Thyroid gland (tissue), 4 donors: ENCODE data around the gene LRRFIP1. TPM values are rescaled to one million over a fixed set of nuclear protein-coding genes. Genes with fewer than 3 reads are reported as not detected.
A peak's percentile ranks its signal among the peaks of the same experiment; 100 is the strongest.

Experiments used
- DNase-seq, 2 donors: peaks; one replicate each; pipeline ENCODE4 v3.0.0-alpha.2; 2019
- H3K27ac ChIP-seq, 3 donors: fragments of 200-600 bp; sonication (generic); 1 replicate in 2 of 3; 2 replicates in 1 of 3; pipeline ENCODE4 v1.5.1; 2016 to 2019; ENCODE audit warnings: mild to moderate bottlenecking in 1 of 3, moderate library complexity in 1 of 3
- H3K27me3 ChIP-seq: fragments of 200-600 bp; sonication (generic); one replicate; pipeline ENCODE4 v1.5.1; 2019
- H3K36me3 ChIP-seq, 2 donors: fragments of 200-600 bp; sonication (generic); one replicate each; pipeline ENCODE4 v1.5.1; 2016 to 2019
- H3K4me1 ChIP-seq, 2 donors: fragments of 200-600 bp; sonication (generic); one replicate each; pipeline ENCODE4 v1.5.1; 2017 to 2019
- H3K4me3 ChIP-seq, 3 donors: fragments of 200-600 bp; sonication (generic); replicated peaks in 1 of 3; 1 replicate in 2 of 3; 2 replicates in 1 of 3; pipeline ENCODE4 v1.5.1; 2016; ENCODE audit warnings: mild to moderate bottlenecking in 1 of 3
- H3K9me3 ChIP-seq: fragments of 200-600 bp; sonication (generic); one replicate; pipeline ENCODE4 v1.5.1; 2017
- CTCF ChIP-seq, 6 experiments: fragments of 200-600 bp in 3 of 6; fragments of 450-650 bp in 3 of 6; sonication (generic) in 3 of 6; IDR thresholded peaks; one replicate each; pipeline ENCODE4 v1.5.1; 2016 to 2019; ENCODE audit warnings: antibody characterized with exemption in 6 of 6, mild to moderate bottlenecking in 2 of 6, inconsistent platforms in 1 of 6, moderate library complexity in 1 of 6
- POLR2A ChIP-seq, 2 donors: fragments of 450-650 bp; IDR thresholded peaks; one replicate each; pipeline ENCODE4 v1.6.1; 2017; ENCODE audit warnings: antibody characterized with exemption in 2 of 2, mild to moderate bottlenecking in 2 of 2, moderate library complexity in 1 of 2
- WGBS, 2 donors: methylation state at CpG; one replicate each; pipeline ENCODE4 v1.1.5; 2017; 5-methylcytosine and 5-hydroxymethylcytosine counted together
- intact Hi-C: fragments of 100-400 bp; cut with DNase I; formaldehyde crosslinking; loops from one replicate; pipeline ENCODE4 v1.15.1; 2023
- total RNA-seq, 4 donors: library from RNA; depleted of rRNA; stranded (reverse); fragments of >200 nt; gene quantifications; one replicate each; pipeline ENCODE4 v1.2.3, GENCODE V29; 2016

LRRFIP1 gene
- total RNA-seq, 4 donors from 2014 or later, result 76.1 to 113 (median 96.6) TPM

GRCh38 chr2:237590272-237591140 is 36.9 kb upstream of the LRRFIP1 start, which contains the start of gene RAB17:
Gene RAB17 (minus strand): TSS chr2:237590734. CDS start chr2:237586154, 4,580 bp downstream.
- TF ChIP-seq CTCF (IDR thresholded peaks at IDR 0.05), result no peak
- TF ChIP-seq POLR2A (IDR thresholded peaks at IDR 0.05), result peak in 1 of 2 donors; percentile 85
- DNase-seq, result peak; percentile 94
- Histone ChIP-seq H3K9me3 (no peaks in the 10 kb centered on the region), H3K36me3 (no peaks in the 10 kb centered on the region), H3K27me3 (no peaks in the 10 kb centered on the region), H3K4me1 (peaks cover 28 to 47% of the 10 kb centered on the region in 2 donors), H3K4me3 (peak within 1 kb of the TSS in 2 of 3 donors; percentile 12 to 38), H3K27ac (peak within 1 kb of the TSS; percentile 90 to 97 (median 97))
- WGBS, 2 donors, result 26 to 29% methylated on average over 11 to 16 of the region's 16 CpGs
- intact Hi-C loops, result no loop called here

GRCh38 chr2:237591141-237591881 is 36.1 kb upstream of the LRRFIP1 start:
- peak; percentile 27 for DNase-seq
- Histone ChIP-seq H3K4me1 (peaks cover 30 to 49% of the 10 kb centered on the region in 2 donors), H3K27me3 (no peaks in the 10 kb centered on the region), H3K9me3 (no peaks in the 10 kb centered on the region), H3K36me3 (no peaks in the 10 kb centered on the region), H3K4me3 (no peak overlapping the region), H3K27ac (peak overlapping the region; percentile 90 to 97 (median 97))
- TF ChIP-seq POLR2A (IDR thresholded peaks at IDR 0.05), result no peak
- TF ChIP-seq CTCF (IDR thresholded peaks at IDR 0.05), result no peak
- WGBS, 2 donors, result 41 to 54% methylated on average over 15 to 19 of the region's 19 CpGs
- intact Hi-C loops, result no loop called here

GRCh38 chr2:237592425-237592980 is 34.9 kb upstream of the LRRFIP1 start:
- Histone ChIP-seq H3K4me1 (peaks cover 30 to 49% of the 10 kb centered on the region in 2 donors), H3K4me3 (no peak overlapping the region), H3K27me3 (no peaks in the 10 kb centered on the region), H3K9me3 (no peaks in the 10 kb centered on the region), H3K27ac (peak overlapping the region in 1 of 3 donors; percentile 97), H3K36me3 (no peaks in the 10 kb centered on the region)
- WGBS, 2 donors, result 91 to 95% methylated on average over 15 to 18 of the region's 18 CpGs
- no peak for DNase-seq
- intact Hi-C loops, result no loop called here
- TF ChIP-seq CTCF (IDR thresholded peaks at IDR 0.05) (no peak), POLR2A (IDR thresholded peaks at IDR 0.05) (no peak)

GRCh38 chr2:237593036-237593435 is 34.4 kb upstream of the LRRFIP1 start:
- Histone ChIP-seq H3K27ac (peak overlapping the region in 1 of 3 donors; percentile 98), H3K4me1 (peaks cover 30 to 49% of the 10 kb centered on the region in 2 donors), H3K9me3 (no peaks in the 10 kb centered on the region), H3K27me3 (no peaks in the 10 kb centered on the region), H3K4me3 (no peak overlapping the region), H3K36me3 (no peaks in the 10 kb centered on the region)
- 87 to 89% methylated on average over 9 of the region's 10 CpGs for WGBS, 2 donors
- intact Hi-C loops, result no loop called here
- TF ChIP-seq POLR2A (IDR thresholded peaks at IDR 0.05) (no peak), CTCF (IDR thresholded peaks at IDR 0.05) (no peak)
- DNase-seq, result no peak
